Aorta (tissue), 5 donors: ENCODE data around the gene DNAJB5. TPM values are rescaled to one million over a fixed set of nuclear protein-coding genes. Genes with fewer than 3 reads are reported as not detected.
"Not testable (repeated sequence)": the region's sequence is repeated elsewhere in the genome, so short reads cannot be mapped to it uniquely, and the experiment has no call there.

Experiments
- ATAC-seq: fragments of 200-7000 bp; cut with Tn5 transposase; one replicate; pipeline ENCODE4 v1.9.1; 2022; ENCODE audit warnings: moderate library complexity; ENCODE audit not compliant: low FRiP score
- DNase-seq, 2 donors: peaks; one replicate each; pipeline ENCODE4 v3.0.0-alpha.2; 2020
- H3K27ac ChIP-seq, 2 donors: one replicate each; pipeline ENCODE4 v1.5.1; 2013; ENCODE audit warnings: low read length in 2 of 2, mild to moderate bottlenecking in 2 of 2, moderate library complexity in 2 of 2, control low read depth in 1 of 2, inconsistent platforms in 1 of 2, low read depth in 1 of 2
- H3K27me3 ChIP-seq, 2 donors: one replicate each; pipeline ENCODE4 v1.6.1; 2013; ENCODE audit warnings: control low read depth in 1 of 2, low read length in 1 of 2, mild to moderate bottlenecking in 1 of 2, moderate library complexity in 1 of 2; ENCODE audit not compliant: insufficient read depth in 2 of 2, control insufficient read depth in 1 of 2
- H3K36me3 ChIP-seq, 2 donors: one replicate each; pipeline ENCODE4 v1.6.1; 2013; ENCODE audit warnings: control low read depth in 1 of 2, low read length in 1 of 2, mild to moderate bottlenecking in 1 of 2; ENCODE audit not compliant: insufficient read depth in 2 of 2, control insufficient read depth in 1 of 2
- H3K4me1 ChIP-seq, 2 donors: one replicate each; pipeline ENCODE4 v1.6.1; 2013; ENCODE audit warnings: low read length in 2 of 2, control low read depth in 1 of 2, mild to moderate bottlenecking in 1 of 2, moderate library complexity in 1 of 2; ENCODE audit not compliant: insufficient read depth in 2 of 2, control insufficient read depth in 1 of 2
- H3K4me3 ChIP-seq, 2 donors: one replicate each; pipeline ENCODE4 v1.5.1; 2013; ENCODE audit warnings: low read length in 2 of 2, control low read depth in 1 of 2, mild to moderate bottlenecking in 1 of 2
- H3K9me3 ChIP-seq: one replicate; pipeline ENCODE4 v1.6.1; 2013; ENCODE audit warnings: mild to moderate bottlenecking, low read length; ENCODE audit not compliant: control insufficient read depth
- WGBS, 2 donors: extraction: QIAGEN DNeasy Blood & Tissue Kit; methylation state at CpG; one replicate each; pipeline ENCODE4 v1.1.7; 2013; 5-methylcytosine and 5-hydroxymethylcytosine counted together
- intact Hi-C, 2 donors: fragments of 100-400 bp; cut with DNase I; formaldehyde crosslinking; loops; one replicate each; pipeline versions ENCODE4 v1.14.2 to v1.15.0; 2022
- polyA plus RNA-seq, 2 donors: library from polyadenylated mRNA; stranded (reverse); fragments of 200-250 nt; gene quantifications; one replicate each; pipeline ENCODE4 v1.2.3, GENCODE V29; 2013
- total RNA-seq, 2 donors: library from RNA; stranded (reverse); fragmentation: NEBNext Ultra II Directional; extraction: Animal tissue kit (Norgen Biotek cat#: 25700); gene quantifications; one replicate each; pipeline ENCODE4 v1.2.1, GENCODE V29; 2021
- donor health status: healthy with polysubstance abuse.
- donor health status: Bipolar disorder and iron deficiency.
- donor health status: DM: no; HTN: no; CAD: no.
- donor health status: DM: no; HTN: no; CAD: no.
- donor health status: DM: yes; HTN: yes; CAD: no.

Gene DNAJB5
- total and polyA plus RNA-seq, 4 donors: 15.7 to 96.0 (median 31.4) TPM

GRCh38 chr9:35001803-35002502 is 12.4 kb downstream of the DNAJB5 start:
- H3K27ac ChIP-seq: no peak overlapping the region
- 94 to 97% methylated on average over 2 of the region's 2 CpGs for WGBS, 2 donors
- intact Hi-C loops: no loop called here

GRCh38 chr9:35002623-35003022 is 13.1 kb downstream of the DNAJB5 start:
- no peak overlapping the region for H3K27ac ChIP-seq
- ATAC-seq (no peak), DNase-seq (no peak)
- no peaks in the 10 kb centered on the region for H3K27me3 ChIP-seq
- H3K9me3 ChIP-seq: no peaks in the 10 kb centered on the region
- H3K4me1 ChIP-seq: no peaks in the 10 kb centered on the region
- intact Hi-C loops: no loop called here
- peaks cover 0 to 2% of the 10 kb centered on the region in 2 donors for H3K36me3 ChIP-seq
- no peak overlapping the region for H3K4me3 ChIP-seq

More at GRCh38 chr9:35001803-35002502, 12.4 kb downstream of the DNAJB5 start:
- Histone ChIP-seq H3K9me3 (no peaks in the 10 kb centered on the region), H3K4me1 (no peaks in the 10 kb centered on the region), H3K27me3 (no peaks in the 10 kb centered on the region), H3K4me3 (no peak overlapping the region), H3K36me3 (peaks cover 4 to 5% of the 10 kb centered on the region in 2 donors)
- DNase-seq (no peak), ATAC-seq (no peak)

- H3K4me3 ChIP-seq, H3K36me3 ChIP-seq, H3K9me3 ChIP-seq, H3K27me3 ChIP-seq, H3K4me1 ChIP-seq, ATAC-seq, H3K27ac ChIP-seq, intact Hi-C loops, DNase-seq: not testable (repeated sequence)
- 88 to 94% methylated on average over 14 of the region's 14 CpGs for WGBS, 2 donors
Measured at GRCh38 chr9:35004299-35004698, 14.8 kb downstream of the DNAJB5 start.

GRCh38 chr9:35010351-35010958 is 20.9 kb downstream of the DNAJB5 start:
- Histone ChIP-seq H3K27ac (no peak overlapping the region), H3K36me3 (peaks cover 3 to 6% of the 10 kb centered on the region in 2 donors), H3K9me3 (peaks cover 2% of the 10 kb centered on the region), H3K4me1 (no peaks in the 10 kb centered on the region), H3K27me3 (no peaks in the 10 kb centered on the region), H3K4me3 (no peak overlapping the region)
- no peak for DNase-seq
- 93% methylated on average over 3 of the region's 3 CpGs for WGBS, 2 donors
- intact Hi-C loops: no loop called here
- ATAC-seq: no peak

GRCh38 chr9:35014517-35014916 is 25.0 kb downstream of the DNAJB5 start:
- peaks cover 3 to 6% of the 10 kb centered on the region in 2 donors for H3K36me3 ChIP-seq
- no peak for DNase-seq
- peaks cover 2% of the 10 kb centered on the region for H3K9me3 ChIP-seq
- no peak for ATAC-seq
- H3K4me3 ChIP-seq: no peak overlapping the region
- 63 to 68% methylated on average over 2 of the region's 2 CpGs for WGBS, 2 donors
- H3K4me1 ChIP-seq: no peaks in the 10 kb centered on the region
- H3K27ac ChIP-seq: no peak overlapping the region
- no peaks in the 10 kb centered on the region for H3K27me3 ChIP-seq
- intact Hi-C loops: no loop called here

- H3K27ac ChIP-seq, ATAC-seq, H3K27me3 ChIP-seq, intact Hi-C loops, H3K36me3 ChIP-seq, DNase-seq, H3K4me1 ChIP-seq, H3K9me3 ChIP-seq, H3K4me3 ChIP-seq: not testable (repeated sequence)
- 78 to 84% methylated on average over 5 of the region's 5 CpGs for WGBS, 2 donors
Measured at GRCh38 chr9:35023443-35023842, 33.9 kb downstream of the DNAJB5 start.

GRCh38 chr9:35026671-35027070 is 37.1 kb downstream of the DNAJB5 start:
- no peaks in the 10 kb centered on the region for H3K27me3 ChIP-seq
- H3K4me3 ChIP-seq: no peak overlapping the region
- H3K36me3 ChIP-seq: peaks cover 0 to 4% of the 10 kb centered on the region in 2 donors
- intact Hi-C loops: no loop called here
- DNase-seq (no peak), ATAC-seq (no peak)
- H3K27ac ChIP-seq: no peak overlapping the region
- 68 to 69% methylated on average over 3 of the region's 3 CpGs for WGBS, 2 donors
- H3K4me1 ChIP-seq: no peaks in the 10 kb centered on the region
- H3K9me3 ChIP-seq: no peaks in the 10 kb centered on the region

GRCh38 chr9:35027374-35027773 is 37.8 kb downstream of the DNAJB5 start:
- intact Hi-C loops: no loop called here
- Histone ChIP-seq H3K36me3 (peaks cover 0 to 4% of the 10 kb centered on the region in 2 donors), H3K4me3 (no peak overlapping the region), H3K27me3 (no peaks in the 10 kb centered on the region), H3K9me3 (no peaks in the 10 kb centered on the region), H3K27ac (no peak overlapping the region), H3K4me1 (no peaks in the 10 kb centered on the region)
- no peak for DNase-seq
- ATAC-seq: no peak
- 52 to 71% methylated on average over 1 of the region's 1 CpG for WGBS, 2 donors

GRCh38 chr9:35027860-35028259 is 38.3 kb downstream of the DNAJB5 start:
- intact Hi-C loops: no loop called here
- peaks cover 0 to 4% of the 10 kb centered on the region in 2 donors for H3K36me3 ChIP-seq
- no peak overlapping the region for H3K4me3 ChIP-seq
- ATAC-seq: no peak
- no peaks in the 10 kb centered on the region for H3K27me3 ChIP-seq
- H3K9me3 ChIP-seq: no peaks in the 10 kb centered on the region
- H3K4me1 ChIP-seq: no peaks in the 10 kb centered on the region
- H3K27ac ChIP-seq: no peak overlapping the region
- no peak for DNase-seq
- 72 to 77% methylated on average over 1 of the region's 1 CpG for WGBS, 2 donors
